CD4-positive, alpha-beta T cell treated with Interleukin-12 subunit alpha and Interleukin-12 subunit beta, for 1 hour (primary cell): ENCODE results near the gene CYSRT1.

Experiments used
- DNase-seq: peaks from one replicate; pipeline ENCODE4 v3.0.0-alpha.2; 2020

Gene CYSRT1

DNA sequence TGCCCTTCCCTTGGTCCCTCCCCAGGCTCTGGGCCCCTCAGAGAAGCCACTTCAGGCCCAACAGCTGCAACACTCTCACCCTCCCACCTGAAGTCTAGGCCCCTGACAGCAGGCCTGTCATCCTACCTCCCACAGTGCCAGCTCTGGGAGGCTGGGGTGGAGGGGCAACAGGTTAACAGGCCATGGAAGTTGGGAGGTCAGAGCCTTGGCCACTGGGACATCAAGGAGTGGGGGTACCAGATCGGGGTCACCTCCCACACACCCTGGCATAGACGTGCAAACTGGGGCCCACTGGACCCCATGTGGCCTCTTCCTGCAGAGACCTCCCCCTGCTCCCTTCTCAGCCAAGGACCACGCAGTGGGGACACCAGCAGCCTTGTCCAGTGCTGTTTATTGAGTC lies 33.7 kb upstream of the CYSRT1 start:
- no peak for DNase-seq

GRCh38 chr9:137191691-137192447 lies 33.1 kb upstream of the CYSRT1 start:
- no peak for DNase-seq

GRCh38 chr9:137192448-137192780 lies 32.6 kb upstream of the CYSRT1 start:
- no peak for DNase-seq

- no peak for DNase-seq
Observed at GRCh38 chr9:137192859-137193258, 32.1 kb upstream of the CYSRT1 start.

GRCh38 chr9:137193771-137194170 lies 31.2 kb upstream of the CYSRT1 start:
- DNase-seq, result no peak

DNA sequence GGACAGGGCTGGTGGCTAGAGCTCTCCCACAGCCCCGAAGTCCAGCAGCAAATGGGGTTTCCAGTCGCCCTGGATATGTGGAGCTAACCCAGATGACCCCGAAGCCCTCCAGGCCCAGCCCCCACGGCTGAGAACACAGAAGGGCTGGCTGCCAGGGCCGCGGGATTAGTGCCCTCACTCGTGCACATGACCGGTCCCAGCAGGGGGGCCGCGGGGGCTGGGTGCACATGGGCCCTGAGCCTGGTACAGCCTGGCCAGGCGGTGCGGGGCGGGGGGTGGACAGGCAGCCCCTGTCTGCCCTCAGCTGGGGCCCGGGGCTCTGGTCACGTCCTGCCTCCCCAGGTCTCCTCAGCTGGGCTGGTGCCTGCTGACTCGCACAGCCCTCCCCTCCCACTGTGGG lies 30.6 kb upstream of the CYSRT1 start:
- no peak for DNase-seq

- DNase-seq, result no peak
Observed at GRCh38 chr9:137194909-137195308, 30.1 kb upstream of the CYSRT1 start.

DNA sequence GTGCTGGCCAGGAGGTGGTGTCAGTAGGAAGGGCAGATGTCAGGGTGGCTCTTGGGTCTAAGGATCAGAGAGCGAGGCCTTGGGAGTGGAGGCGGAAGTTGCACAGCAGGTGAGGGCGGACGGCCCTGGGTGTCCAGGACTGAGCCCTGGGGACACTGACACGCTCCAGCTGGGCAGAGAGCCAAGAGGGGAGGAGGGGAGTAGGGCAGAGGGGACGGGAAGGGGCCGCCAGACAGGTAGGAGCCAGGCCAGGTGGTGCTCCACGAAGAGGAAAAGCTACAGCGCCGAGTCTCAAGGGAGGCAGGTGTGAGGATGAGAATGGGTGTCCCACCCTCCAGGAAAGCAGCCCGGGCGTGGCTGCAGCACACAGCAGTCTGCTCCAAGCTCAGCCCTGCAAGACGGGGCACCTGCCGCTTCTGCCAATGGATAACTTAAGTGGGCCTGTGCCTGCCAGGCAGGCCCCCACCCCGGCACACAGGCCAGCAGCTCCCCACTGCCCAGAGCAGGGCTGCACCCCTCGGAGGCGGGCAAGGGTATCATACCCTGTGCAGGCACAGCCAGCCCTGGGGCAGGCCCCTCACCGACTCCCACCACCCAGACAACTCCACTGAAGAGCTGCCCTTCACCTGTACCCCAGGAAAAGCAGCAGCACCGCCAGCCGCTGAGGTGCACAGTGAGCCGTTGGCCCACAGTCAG lies 29.3 kb upstream of the CYSRT1 start:
- DNase-seq, result no peak

DNA sequence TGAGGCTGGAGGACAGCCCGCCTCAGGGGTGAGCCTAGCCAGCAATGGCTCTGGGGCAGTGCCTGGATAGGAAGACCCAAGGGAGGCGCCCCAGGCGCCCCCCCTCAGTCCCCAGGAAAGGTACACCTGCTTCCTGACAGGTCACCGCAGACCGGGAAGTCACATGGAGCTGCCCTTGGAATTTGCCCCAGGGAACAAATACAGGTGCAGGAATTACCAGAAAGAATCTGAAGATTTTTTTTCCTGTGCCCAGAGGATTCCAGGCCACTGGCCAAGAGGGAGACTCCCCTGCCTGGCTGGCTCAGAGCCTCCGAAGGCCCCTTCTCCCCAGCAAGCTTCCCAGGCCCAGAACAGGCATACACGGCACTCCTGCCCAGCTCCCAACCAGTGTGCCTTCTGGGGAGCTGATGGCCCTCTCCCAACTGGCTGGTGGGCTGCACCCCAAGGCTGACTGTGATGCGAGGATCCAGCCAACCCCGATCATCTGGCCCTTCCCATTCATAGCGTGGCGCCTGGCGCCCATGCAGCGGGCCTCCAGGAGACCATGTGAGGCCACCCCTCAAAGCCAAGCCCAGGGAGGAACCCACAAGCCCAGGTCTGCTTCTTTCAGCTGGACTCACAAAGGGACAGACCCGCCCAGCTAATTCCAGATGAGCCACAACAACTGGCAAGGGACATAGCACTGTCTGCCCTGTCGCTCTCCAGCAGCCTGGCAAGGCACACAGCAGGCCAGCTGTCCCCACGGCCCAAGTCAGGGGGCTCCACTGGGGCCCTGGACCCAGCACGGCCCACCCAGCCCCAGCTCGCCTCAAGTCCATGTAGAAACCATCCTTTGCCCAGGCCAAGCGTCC lies 26.7 kb upstream of the CYSRT1 start:
- no peak for DNase-seq

GRCh38 chr9:137198902-137199283 lies 26.1 kb upstream of the CYSRT1 start:
- no peak for DNase-seq

DNA sequence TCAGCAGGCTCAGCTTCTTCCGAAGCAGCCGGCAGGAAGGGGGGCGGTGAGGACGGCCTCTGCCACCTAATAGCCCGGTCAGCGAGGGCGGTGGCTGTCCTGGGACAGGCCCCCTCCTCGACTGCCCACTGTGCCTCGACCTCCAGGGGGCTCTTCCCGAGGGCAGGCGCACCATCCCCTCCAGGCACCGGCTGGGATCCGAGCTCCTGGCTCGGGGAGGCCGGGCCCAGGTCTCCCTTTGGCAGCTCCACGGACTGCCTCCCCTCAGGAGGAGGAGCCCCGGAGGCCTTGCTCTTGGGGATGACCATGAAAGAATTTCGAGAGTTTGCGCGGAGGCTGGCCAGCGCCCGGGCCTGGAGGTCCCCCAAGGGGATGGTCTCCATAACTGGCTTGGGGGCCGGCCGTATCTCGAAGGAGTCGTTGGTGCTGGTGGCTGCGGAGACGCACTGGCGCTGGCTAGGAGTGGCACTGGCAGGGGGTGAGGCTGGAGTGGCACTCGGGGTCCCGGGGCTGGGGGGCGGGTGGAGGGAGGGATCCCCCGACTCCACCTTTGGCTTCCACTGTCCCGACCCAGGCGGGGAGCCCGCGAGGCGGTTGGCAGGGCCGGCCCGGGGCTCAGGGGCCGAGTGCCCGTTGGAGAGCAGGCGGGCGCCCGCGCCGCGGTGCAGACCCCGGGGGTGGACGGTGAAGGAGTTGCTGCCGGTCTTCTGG lies 25.4 kb upstream of the CYSRT1 start:
- DNase-seq, result no peak

GRCh38 chr9:137200311-137201204 lies 24.4 kb upstream of the CYSRT1 start, which contains the start of gene TPRN:
Gene TPRN, minus strand, starts transcription at chr9:137200741. Its CDS starts 30 bp downstream, at chr9:137200711.
- DNase-seq, result peak; percentile 98

GRCh38 chr9:137201205-137201868 lies 23.6 kb upstream of the CYSRT1 start:
- DNase-seq, result no peak

GRCh38 chr9:137202966-137203365 lies 22.0 kb upstream of the CYSRT1 start:
- DNase-seq, result no peak

GRCh38 chr9:137204731-137205125 lies 20.2 kb upstream of the CYSRT1 start:
- DNase-seq, result no peak

- peak; percentile 92 for DNase-seq
Observed at GRCh38 chr9:137205126-137206069, 19.6 kb upstream of the CYSRT1 start, which contains the start of the genes NDOR1 and TMEM203. Gene NDOR1, plus strand, starts transcription at chr9:137205700. Its CDS starts 78 bp downstream, at chr9:137205778. Gene TMEM203, minus strand, starts transcription at chr9:137205648. Its CDS starts 234 bp downstream, at chr9:137205414.

DNA sequence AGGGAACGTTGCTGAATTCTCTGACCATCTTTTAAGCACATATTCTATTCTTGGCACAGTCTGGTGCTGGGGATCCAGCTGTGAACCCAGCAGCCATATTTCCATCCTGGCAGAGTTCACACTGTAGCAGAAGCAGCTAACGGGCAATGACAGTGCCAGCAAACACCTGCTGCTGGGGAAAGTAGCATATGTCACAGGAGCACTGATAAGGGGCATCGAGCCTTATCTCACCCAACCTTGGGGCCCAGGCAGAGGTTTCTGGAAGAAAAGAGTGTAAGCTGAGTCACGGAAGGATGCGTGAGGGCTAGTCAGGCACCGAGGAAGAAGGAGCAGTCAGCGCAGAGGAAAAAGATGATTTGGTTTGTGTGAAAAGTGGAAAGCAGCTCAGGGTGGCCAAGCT lies 18.4 kb upstream of the CYSRT1 start:
- no peak for DNase-seq

GRCh38 chr9:137211532-137211931 lies 13.4 kb upstream of the CYSRT1 start:
- DNase-seq, result no peak

GRCh38 chr9:137212520-137212919 lies 12.5 kb upstream of the CYSRT1 start:
- no peak for DNase-seq
